Measurements from ENCODE around the gene TEC. TPM values are rescaled to one million over a fixed set of nuclear protein-coding genes. Genes with fewer than 3 reads are reported as not detected.

The TEC gene
- total and polyA plus RNA-seq, 9 of the 15 experiments (the other 6 are each of a cell fraction or from before 2014, with no cell fraction given), result 5.3 to 14.7 (median 8.8) TPM

DNA sequence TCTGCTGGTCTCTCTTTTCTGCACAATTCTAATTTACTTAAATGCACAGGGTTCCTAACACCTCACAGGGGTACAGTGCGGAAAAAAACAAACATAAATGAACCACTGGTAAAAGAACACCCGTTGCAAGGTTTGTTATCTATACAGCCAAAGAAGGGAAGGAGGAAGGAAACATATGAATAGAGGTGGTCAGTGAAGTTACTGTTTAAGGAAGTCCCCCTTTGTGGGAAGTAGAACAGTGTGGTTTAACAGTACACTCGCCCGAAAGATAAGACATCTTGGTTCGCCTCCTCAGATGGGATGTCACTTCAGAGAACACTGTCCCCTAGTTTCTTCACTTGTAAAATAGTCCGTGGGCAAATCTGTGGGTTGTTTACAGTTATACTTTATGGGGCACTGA, 57.5 kb downstream of the TEC start (continued):
- TF ChIP-seq DIDO1 (tag; IDR thresholded peaks at IDR 0.05; ENCODE audit: low read depth) (no peak), DDX20 (tag; IDR thresholded peaks at IDR 0.05; ENCODE audit: low read depth) (no peak), ZNF76 (CRISPR knock-in tag; IDR thresholded peaks at IDR 0.05; ENCODE audit: borderline replicate concordance) (no peak), NONO (IDR thresholded peaks at IDR 0.05; ENCODE audit: low read depth in 2 of 2, low read length in 1 of 2) (no peak; a peak in 1 of 4 replicates), FOXK2 (conservative IDR thresholded peaks at IDR 0.05 in 1 of 2, IDR thresholded peaks at IDR 0.05 in 1 of 2; ENCODE audit: low read depth in 2 of 2) (0 out of 4 replicates have a peak, but pooled peaks of 1 of the 2 experiments have one; percentile 32), ZNF384 (IDR thresholded peaks at IDR 0.05; ENCODE audit: low read depth, low read length) (no peak), NFRKB (IDR thresholded peaks at IDR 0.05; ENCODE audit: low read depth) (no peak), NFE2 (IDR thresholded peaks at IDR 0.05; ENCODE audit: low read depth) (peak; percentile 33; the same call in 1 of the 2 replicates), CHD1 (IDR thresholded peaks at IDR 0.05; ENCODE audit: low read length) (no peak), KDM2B (CRISPR knock-in tag; IDR thresholded peaks at IDR 0.05) (no peak), FOS (IDR thresholded peaks at IDR 0.05; ENCODE audit: extremely low read depth, insufficient read length) (no peak), POLR2AphosphoS2 (IDR thresholded peaks at IDR 0.05; ENCODE audit: low read length) (no peak), GATAD2A (IDR thresholded peaks at IDR 0.05) (peak; percentile 66; the same call in 1 of the 2 replicates), POLR2H (tag; IDR thresholded peaks at IDR 0.05; ENCODE audit: low read depth) (no peak), KLF13 (tag; IDR thresholded peaks at IDR 0.05; ENCODE audit: borderline replicate concordance, low read depth) (no peak), SRSF3 (IDR thresholded peaks at IDR 0.05; ENCODE audit: insufficient read depth, low read length) (no peak), BMI1 (IDR thresholded peaks at IDR 0.05; ENCODE audit: low read length) (no peak), TARDBP (IDR thresholded peaks at IDR 0.05) (no peak)
- TF ChIP-seq, protein P1, sequence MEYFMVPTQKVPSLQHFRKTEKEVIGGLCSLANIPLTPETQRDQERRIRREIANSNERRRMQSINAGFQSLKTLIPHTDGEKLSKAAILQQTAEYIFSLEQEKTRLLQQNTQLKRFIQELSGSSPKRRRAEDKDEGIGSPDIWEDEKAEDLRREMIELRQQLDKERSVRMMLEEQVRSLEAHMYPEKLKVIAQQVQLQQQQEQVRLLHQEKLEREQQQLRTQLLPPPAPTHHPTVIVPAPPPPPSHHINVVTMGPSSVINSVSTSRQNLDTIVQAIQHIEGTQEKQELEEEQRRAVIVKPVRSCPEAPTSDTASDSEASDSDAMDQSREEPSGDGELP (CRISPR knock-in tag; IDR thresholded peaks at IDR 0.05; ENCODE audit: borderline replicate concordance), result no peak
- TF ChIP-seq, protein P2, sequence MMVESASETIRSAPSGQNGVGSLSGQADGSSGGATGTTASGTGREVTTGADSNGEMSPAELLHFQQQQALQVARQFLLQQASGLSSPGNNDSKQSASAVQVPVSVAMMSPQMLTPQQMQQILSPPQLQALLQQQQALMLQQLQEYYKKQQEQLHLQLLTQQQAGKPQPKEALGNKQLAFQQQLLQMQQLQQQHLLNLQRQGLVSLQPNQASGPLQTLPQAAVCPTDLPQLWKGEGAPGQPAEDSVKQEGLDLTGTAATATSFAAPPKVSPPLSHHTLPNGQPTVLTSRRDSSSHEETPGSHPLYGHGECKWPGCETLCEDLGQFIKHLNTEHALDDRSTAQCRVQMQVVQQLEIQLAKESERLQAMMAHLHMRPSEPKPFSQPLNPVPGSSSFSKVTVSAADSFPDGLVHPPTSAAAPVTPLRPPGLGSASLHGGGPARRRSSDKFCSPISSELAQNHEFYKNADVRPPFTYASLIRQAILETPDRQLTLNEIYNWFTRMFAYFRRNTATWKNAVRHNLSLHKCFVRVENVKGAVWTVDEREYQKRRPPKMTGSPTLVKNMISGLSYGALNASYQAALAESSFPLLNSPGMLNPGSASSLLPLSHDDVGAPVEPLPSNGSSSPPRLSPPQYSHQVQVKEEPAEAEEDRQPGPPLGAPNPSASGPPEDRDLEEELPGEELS (CRISPR knock-in tag; IDR thresholded peaks at IDR 0.05; ENCODE audit: borderline replicate concordance), result no peak
- TF ChIP-seq, protein P3, sequence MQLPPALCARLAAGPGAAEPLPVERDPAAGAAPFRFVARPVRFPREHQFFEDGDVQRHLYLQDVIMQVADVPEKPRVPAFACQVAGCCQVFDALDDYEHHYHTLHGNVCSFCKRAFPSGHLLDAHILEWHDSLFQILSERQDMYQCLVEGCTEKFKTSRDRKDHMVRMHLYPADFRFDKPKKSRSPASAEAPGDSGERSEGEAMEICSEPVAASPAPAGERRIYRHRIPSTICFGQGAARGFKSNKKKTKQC (CRISPR knock-in tag; IDR thresholded peaks at IDR 0.05), result no peak
- TF ChIP-seq, protein P4, sequence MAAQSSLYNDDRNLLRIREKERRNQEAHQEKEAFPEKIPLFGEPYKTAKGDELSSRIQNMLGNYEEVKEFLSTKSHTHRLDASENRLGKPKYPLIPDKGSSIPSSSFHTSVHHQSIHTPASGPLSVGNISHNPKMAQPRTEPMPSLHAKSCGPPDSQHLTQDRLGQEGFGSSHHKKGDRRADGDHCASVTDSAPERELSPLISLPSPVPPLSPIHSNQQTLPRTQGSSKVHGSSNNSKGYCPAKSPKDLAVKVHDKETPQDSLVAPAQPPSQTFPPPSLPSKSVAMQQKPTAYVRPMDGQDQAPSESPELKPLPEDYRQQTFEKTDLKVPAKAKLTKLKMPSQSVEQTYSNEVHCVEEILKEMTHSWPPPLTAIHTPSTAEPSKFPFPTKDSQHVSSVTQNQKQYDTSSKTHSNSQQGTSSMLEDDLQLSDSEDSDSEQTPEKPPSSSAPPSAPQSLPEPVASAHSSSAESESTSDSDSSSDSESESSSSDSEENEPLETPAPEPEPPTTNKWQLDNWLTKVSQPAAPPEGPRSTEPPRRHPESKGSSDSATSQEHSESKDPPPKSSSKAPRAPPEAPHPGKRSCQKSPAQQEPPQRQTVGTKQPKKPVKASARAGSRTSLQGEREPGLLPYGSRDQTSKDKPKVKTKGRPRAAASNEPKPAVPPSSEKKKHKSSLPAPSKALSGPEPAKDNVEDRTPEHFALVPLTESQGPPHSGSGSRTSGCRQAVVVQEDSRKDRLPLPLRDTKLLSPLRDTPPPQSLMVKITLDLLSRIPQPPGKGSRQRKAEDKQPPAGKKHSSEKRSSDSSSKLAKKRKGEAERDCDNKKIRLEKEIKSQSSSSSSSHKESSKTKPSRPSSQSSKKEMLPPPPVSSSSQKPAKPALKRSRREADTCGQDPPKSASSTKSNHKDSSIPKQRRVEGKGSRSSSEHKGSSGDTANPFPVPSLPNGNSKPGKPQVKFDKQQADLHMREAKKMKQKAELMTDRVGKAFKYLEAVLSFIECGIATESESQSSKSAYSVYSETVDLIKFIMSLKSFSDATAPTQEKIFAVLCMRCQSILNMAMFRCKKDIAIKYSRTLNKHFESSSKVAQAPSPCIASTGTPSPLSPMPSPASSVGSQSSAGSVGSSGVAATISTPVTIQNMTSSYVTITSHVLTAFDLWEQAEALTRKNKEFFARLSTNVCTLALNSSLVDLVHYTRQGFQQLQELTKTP (IDR thresholded peaks at IDR 0.05; ENCODE audit: low read depth in 1 of 2, partially characterized antibody in 2 of 2), result no peak

Data from K562 (cell line).